Rectal smooth muscle tissue (tissue), 1 donor: ENCODE measurements around the gene RGS2.
A peak's percentile ranks its signal among the peaks of the same experiment; 100 is the strongest.

ENCODE experiments used
- H3K27ac ChIP-seq: one replicate; pipeline ENCODE4 v1.7.0; 2013; ENCODE audit warnings: low read depth, low read length, inconsistent platforms
- H3K27me3 ChIP-seq: one replicate; pipeline ENCODE4 v1.7.0; 2013; ENCODE audit warnings: low read length; ENCODE audit not compliant: control insufficient read depth, insufficient read depth
- H3K36me3 ChIP-seq: one replicate; pipeline ENCODE4 v1.7.0; 2013; ENCODE audit warnings: low read length; ENCODE audit not compliant: control insufficient read depth, insufficient read depth
- H3K4me1 ChIP-seq: one replicate; pipeline ENCODE4 v1.7.0; 2013; ENCODE audit warnings: low read length; ENCODE audit not compliant: control insufficient read depth, insufficient read depth
- H3K4me3 ChIP-seq: one replicate; pipeline ENCODE4 v1.7.0; 2013; ENCODE audit warnings: low read length
- H3K9ac ChIP-seq: one replicate; pipeline ENCODE4 v1.7.0; 2013; ENCODE audit warnings: low read length

The RGS2 gene

GRCh38 chr1:192808518-192809306, at the start of gene RGS2:
Gene RGS2, plus strand, starts transcription at chr1:192809039. Its CDS starts 33 bp downstream, at chr1:192809072.
- Histone ChIP-seq H3K27ac (peak within 1 kb of the TSS; percentile 99), H3K4me1 (peaks cover 4% of the 10 kb centered on the region), H3K27me3 (no peaks in the 10 kb centered on the region), H3K4me3 (peak within 1 kb of the TSS; percentile 85), H3K9ac (peak within 1 kb of the TSS; percentile 95), H3K36me3 (peaks cover 7% of the 10 kb centered on the region)

GRCh38 chr1:192759104-192759503, 49.7 kb upstream of the RGS2 start:
- no peak overlapping the region for H3K9ac ChIP-seq
- H3K4me3 ChIP-seq: no peak overlapping the region
- H3K36me3 ChIP-seq: no peaks in the 10 kb centered on the region
- H3K4me1 ChIP-seq: peaks cover 3% of the 10 kb centered on the region
- H3K27me3 ChIP-seq: no peaks in the 10 kb centered on the region
- H3K27ac ChIP-seq: no peak overlapping the region

- Histone ChIP-seq H3K36me3 (no peaks in the 10 kb centered on the region), H3K27me3 (no peaks in the 10 kb centered on the region), H3K9ac (no peak overlapping the region), H3K4me1 (peaks cover 3% of the 10 kb centered on the region), H3K27ac (no peak overlapping the region), H3K4me3 (no peak overlapping the region)
Measured at GRCh38 chr1:192762265-192762664, 46.6 kb upstream of the RGS2 start.

- Histone ChIP-seq H3K27me3 (no peaks in the 10 kb centered on the region), H3K36me3 (no peaks in the 10 kb centered on the region), H3K4me3 (no peak overlapping the region), H3K9ac (no peak overlapping the region), H3K27ac (no peak overlapping the region), H3K4me1 (peaks cover 3% of the 10 kb centered on the region)
Measured at GRCh38 chr1:192763243-192763642, 45.6 kb upstream of the RGS2 start.

GRCh38 chr1:192763756-192764155, 45.1 kb upstream of the RGS2 start:
- H3K27ac ChIP-seq: no peak overlapping the region
- H3K36me3 ChIP-seq: no peaks in the 10 kb centered on the region
- H3K4me3 ChIP-seq: no peak overlapping the region
- no peaks in the 10 kb centered on the region for H3K27me3 ChIP-seq
- peaks cover 3% of the 10 kb centered on the region for H3K4me1 ChIP-seq
- H3K9ac ChIP-seq: no peak overlapping the region

- Histone ChIP-seq H3K4me3 (no peak overlapping the region), H3K9ac (no peak overlapping the region), H3K27me3 (no peaks in the 10 kb centered on the region), H3K36me3 (no peaks in the 10 kb centered on the region), H3K4me1 (peaks cover 3% of the 10 kb centered on the region), H3K27ac (peak overlapping the region; percentile 26)
Measured at GRCh38 chr1:192764675-192765074, 44.2 kb upstream of the RGS2 start.

- no peaks in the 10 kb centered on the region for H3K36me3 ChIP-seq
- H3K9ac ChIP-seq: no peak overlapping the region
- H3K4me1 ChIP-seq: peaks cover 3% of the 10 kb centered on the region
- no peak overlapping the region for H3K4me3 ChIP-seq
- no peak overlapping the region for H3K27ac ChIP-seq
- no peaks in the 10 kb centered on the region for H3K27me3 ChIP-seq
Measured at GRCh38 chr1:192766009-192766625, 42.7 kb upstream of the RGS2 start.

GRCh38 chr1:192766876-192767275, 42.0 kb upstream of the RGS2 start:
- Histone ChIP-seq H3K27me3 (no peaks in the 10 kb centered on the region), H3K4me1 (peaks cover 3% of the 10 kb centered on the region), H3K27ac (no peak overlapping the region)

GRCh38 chr1:192767798-192768197, 41.0 kb upstream of the RGS2 start:
- H3K4me3 ChIP-seq: no peak overlapping the region
- no peaks in the 10 kb centered on the region for H3K36me3 ChIP-seq
- no peak overlapping the region for H3K9ac ChIP-seq
- no peaks in the 10 kb centered on the region for H3K27me3 ChIP-seq
- peaks cover 3% of the 10 kb centered on the region for H3K4me1 ChIP-seq
- H3K27ac ChIP-seq: no peak overlapping the region

More at GRCh38 chr1:192766876-192767275, 42.0 kb upstream of the RGS2 start:
- H3K36me3 ChIP-seq: no peaks in the 10 kb centered on the region
- no peak overlapping the region for H3K9ac ChIP-seq
- H3K4me3 ChIP-seq: no peak overlapping the region

- Histone ChIP-seq H3K27ac (no peak overlapping the region), H3K36me3 (no peaks in the 10 kb centered on the region), H3K27me3 (no peaks in the 10 kb centered on the region), H3K4me3 (no peak overlapping the region), H3K9ac (no peak overlapping the region), H3K4me1 (peaks cover 3% of the 10 kb centered on the region)
Measured at GRCh38 chr1:192768463-192768862, 40.4 kb upstream of the RGS2 start.

- Histone ChIP-seq H3K4me3 (no peak overlapping the region), H3K27ac (no peak overlapping the region), H3K4me1 (no peaks in the 10 kb centered on the region), H3K27me3 (no peaks in the 10 kb centered on the region), H3K36me3 (no peaks in the 10 kb centered on the region), H3K9ac (no peak overlapping the region)
Measured at GRCh38 chr1:192771341-192771740, 37.5 kb upstream of the RGS2 start.

GRCh38 chr1:192775631-192776030, 33.2 kb upstream of the RGS2 start:
- no peaks in the 10 kb centered on the region for H3K36me3 ChIP-seq
- no peaks in the 10 kb centered on the region for H3K27me3 ChIP-seq
- no peaks in the 10 kb centered on the region for H3K4me1 ChIP-seq
- no peak overlapping the region for H3K4me3 ChIP-seq
- no peak overlapping the region for H3K9ac ChIP-seq
- H3K27ac ChIP-seq: no peak overlapping the region

- Histone ChIP-seq H3K9ac (no peak overlapping the region), H3K27me3 (no peaks in the 10 kb centered on the region), H3K4me3 (no peak overlapping the region), H3K36me3 (no peaks in the 10 kb centered on the region), H3K27ac (no peak overlapping the region), H3K4me1 (no peaks in the 10 kb centered on the region)
Measured at GRCh38 chr1:192776206-192776605, 32.6 kb upstream of the RGS2 start.
